ENCODE data around the gene ZSCAN31.
A peak's percentile ranks its signal among the peaks of the same experiment; 100 is the strongest.
"Not testable (repeated sequence)": the region's sequence is repeated elsewhere in the genome, so short reads cannot be mapped to it uniquely, and the experiment has no call there.

ZSCAN31 gene

GRCh38 chr6:28335564-28336283 lies at the start of gene ZSCAN31:
ZSCAN31 (minus strand) TSS chr6:28336148; CDS start chr6:28329683, 6,465 bp downstream.
- DNase-seq (ENCODE audit: low spot score), result peak; percentile 99

- DNase-seq (ENCODE audit: low spot score), result no peak
Measured at GRCh38 chr6:28384143-28384533, 48.2 kb upstream of the ZSCAN31 start.

GRCh38 chr6:28383235-28384142 lies 47.5 kb upstream of the ZSCAN31 start:
- DNase-seq (ENCODE audit: low spot score), result peak; percentile 94

GRCh38 chr6:28380381-28380780 lies 44.4 kb upstream of the ZSCAN31 start:
- no peak for DNase-seq (ENCODE audit: low spot score)

DNA sequence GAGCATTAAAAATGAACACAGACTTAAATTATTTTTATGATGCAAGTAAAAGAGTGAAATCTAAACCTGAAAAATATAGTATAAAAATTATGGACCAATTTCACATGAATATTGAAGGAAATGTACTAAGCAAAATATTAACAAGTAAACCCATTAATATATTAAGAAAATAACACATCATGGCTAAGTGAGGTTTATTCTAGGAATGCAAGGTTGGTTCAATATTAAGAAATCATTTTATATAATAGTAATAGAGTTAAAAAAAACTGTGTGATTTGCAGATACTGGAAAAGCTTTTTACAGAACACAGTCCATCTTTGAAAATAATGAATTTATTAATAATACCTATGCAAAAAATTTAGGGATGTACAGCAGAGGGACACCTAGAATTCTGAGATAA lies 42.7 kb upstream of the ZSCAN31 start:
- DNase-seq (ENCODE audit: low spot score), result no peak

DNA sequence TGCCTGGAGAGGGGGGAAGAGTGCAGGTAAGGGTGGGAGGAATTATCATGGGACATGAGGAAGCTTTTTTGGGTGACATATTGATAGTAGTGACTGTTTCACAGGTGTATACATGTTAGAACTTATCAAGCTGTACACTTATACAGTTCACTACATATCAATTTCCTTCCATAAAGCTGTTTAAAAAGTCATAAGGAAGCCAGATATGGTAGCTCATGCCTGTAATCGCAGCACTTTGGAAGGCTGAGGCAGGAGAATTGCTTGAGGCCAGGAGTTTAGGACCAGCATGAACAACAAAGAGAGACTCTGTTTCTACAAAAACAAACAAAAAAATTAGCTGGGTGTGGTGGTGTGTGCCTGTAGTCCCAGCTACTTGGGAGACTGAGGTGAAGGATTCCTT lies 41.9 kb upstream of the ZSCAN31 start:
- no peak for DNase-seq (ENCODE audit: low spot score)

DNA sequence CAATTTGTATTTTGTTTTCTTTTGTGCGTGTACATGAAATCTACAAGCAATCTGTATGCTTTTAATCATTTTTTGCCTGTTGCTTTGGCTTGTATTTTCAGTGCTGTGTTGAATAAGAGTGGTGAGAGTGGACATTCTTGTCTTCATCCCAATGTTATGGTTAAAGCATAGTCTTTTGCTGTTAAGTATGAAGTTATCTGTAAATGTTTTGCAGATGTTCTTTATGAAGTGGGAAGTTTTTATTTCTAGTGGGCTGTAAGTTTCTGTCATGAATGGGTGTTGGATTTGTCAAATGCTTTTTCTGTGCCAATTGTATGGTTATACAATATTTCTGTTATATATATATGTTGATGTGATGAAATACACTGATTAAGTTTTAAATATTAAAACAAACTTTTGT lies 38.0 kb upstream of the ZSCAN31 start:
- DNase-seq (ENCODE audit: low spot score), result no peak

DNA sequence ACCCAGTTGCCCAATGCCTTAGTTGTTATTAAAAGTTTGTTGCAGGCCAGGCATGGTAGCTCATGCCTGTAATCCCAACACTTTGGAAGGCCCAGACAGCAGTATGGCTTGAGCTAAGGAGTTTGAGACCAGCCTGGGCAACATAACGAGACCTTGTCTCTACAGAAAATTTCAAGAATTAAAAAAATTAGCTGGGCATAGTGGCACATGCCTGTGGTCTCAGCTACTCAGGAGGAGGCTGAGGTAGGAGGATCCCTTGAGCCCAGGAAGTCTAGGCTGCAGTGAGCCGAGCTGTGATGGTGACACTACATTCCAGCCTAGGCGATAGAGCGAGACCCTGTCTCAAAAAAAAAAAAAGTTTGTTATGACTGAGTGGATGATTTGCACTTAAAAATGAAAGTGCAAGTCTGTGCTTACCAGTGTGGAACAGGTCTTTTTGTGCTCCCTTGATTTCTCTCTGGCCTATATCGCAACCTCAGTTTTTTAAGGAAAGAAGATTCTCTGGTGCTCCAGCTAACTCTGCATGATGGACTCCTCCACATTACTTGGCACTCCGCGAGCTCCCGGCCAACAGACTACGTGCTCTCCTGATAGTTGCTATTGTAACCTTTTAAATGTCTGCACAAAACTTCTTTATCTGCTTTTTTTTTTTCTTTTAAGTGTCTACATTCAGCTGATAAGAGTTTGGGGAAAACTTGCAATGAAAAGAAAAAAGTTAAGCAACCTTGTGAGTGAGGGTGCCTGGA lies 35.9 kb upstream of the ZSCAN31 start:
- no peak for DNase-seq (ENCODE audit: low spot score)

DNA sequence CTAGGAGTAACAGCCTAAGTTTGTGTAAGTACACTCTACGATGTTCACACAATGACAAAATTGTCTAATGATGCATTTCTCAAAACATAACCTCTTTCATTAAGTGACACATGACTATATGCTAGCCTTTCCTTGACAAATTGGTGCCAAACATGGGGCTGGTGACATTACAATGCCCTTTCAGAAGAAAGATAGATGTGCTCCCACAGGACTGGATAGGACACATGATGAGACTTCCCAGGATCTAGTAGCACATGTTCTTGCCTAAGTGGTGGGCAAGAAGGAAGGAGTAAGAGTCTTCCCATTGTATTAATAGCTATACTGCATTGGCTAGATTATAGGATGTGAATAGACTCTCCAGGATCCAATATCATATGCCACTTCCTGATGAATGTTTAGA lies 35.3 kb upstream of the ZSCAN31 start:
- DNase-seq (ENCODE audit: low spot score), result no peak

DNA sequence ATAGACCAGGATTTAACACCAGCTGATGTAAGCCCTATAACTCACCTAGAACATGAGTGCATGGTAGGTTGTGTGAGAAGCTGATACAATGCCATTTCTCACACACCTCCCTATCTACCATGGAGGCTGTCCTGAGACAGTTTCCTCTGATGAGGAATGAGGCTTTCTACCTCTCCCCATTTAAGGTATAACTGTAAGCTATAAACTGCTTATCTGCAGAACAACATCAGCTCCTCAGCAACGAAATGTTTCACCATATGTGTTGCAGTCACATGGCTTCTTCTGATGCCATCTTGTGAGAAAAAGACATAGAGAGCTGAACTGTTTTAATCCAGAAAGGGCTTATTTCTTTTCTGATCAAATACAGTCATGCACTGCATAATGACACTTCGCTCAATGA lies 34.5 kb upstream of the ZSCAN31 start:
- no peak for DNase-seq (ENCODE audit: low spot score)

- no peak for DNase-seq (ENCODE audit: low spot score)
Measured at GRCh38 chr6:28369463-28369862, 33.5 kb upstream of the ZSCAN31 start.

DNA sequence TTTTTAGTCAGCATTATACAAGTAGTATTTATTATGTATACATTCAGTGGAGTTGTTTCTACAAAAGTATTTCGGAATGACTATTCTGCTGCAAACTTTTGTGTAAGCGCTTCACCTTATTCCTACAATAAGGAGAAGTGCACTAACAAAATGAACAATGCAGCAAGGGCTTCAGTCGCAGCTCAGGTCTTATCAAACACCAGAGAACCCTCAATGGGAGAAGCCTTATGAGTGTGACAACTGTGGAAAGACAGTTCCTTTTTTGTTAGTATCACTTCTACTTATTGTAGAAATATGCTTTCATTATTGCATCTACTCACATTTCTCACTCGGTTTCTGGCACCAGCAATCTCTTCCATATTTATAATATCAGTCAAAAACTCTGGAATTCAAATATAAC lies 32.6 kb upstream of the ZSCAN31 start:
- no peak for DNase-seq (ENCODE audit: low spot score)

DNA sequence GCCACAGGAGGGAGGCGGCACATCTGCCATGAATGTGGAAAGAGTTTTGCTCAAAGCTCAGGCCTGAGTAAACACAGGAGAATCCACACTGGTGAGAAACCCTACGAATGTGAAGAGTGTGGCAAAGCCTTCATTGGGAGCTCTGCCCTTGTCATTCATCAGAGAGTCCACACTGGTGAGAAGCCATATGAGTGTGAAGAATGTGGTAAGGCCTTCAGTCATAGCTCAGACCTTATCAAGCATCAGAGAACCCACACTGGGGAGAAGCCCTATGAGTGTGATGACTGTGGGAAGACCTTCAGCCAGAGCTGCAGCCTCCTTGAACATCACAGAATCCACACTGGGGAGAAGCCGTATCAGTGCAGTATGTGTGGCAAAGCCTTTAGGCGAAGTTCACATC lies 29.6 kb upstream of the ZSCAN31 start:
- not testable (repeated sequence) for DNase-seq (ENCODE audit: low spot score)

- DNase-seq (ENCODE audit: low spot score), result no peak
Measured at GRCh38 chr6:28360961-28361360, 25.0 kb upstream of the ZSCAN31 start.

GRCh38 chr6:28359562-28359961 lies 23.6 kb upstream of the ZSCAN31 start:
- DNase-seq (ENCODE audit: low spot score), result not testable (repeated sequence)

DNA sequence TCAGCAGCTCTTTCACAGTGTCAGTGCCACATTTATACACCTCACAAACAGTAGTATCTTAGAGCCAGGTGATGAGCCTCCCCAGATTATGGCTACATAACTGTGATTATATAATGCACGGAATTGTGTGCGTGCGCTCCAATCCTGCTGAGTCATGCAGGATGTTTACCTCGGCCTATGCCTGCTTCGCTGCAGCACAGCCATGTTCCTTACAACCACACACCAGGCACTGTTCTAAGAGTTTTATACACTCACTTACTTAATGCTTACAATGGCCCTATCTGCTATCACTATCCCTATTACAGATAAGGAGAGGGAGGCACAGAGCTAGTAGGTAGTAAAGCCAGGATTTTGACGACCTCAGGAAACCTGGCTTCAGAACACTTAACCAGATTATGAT lies 21.1 kb upstream of the ZSCAN31 start:
- DNase-seq (ENCODE audit: low spot score), result no peak

DNA sequence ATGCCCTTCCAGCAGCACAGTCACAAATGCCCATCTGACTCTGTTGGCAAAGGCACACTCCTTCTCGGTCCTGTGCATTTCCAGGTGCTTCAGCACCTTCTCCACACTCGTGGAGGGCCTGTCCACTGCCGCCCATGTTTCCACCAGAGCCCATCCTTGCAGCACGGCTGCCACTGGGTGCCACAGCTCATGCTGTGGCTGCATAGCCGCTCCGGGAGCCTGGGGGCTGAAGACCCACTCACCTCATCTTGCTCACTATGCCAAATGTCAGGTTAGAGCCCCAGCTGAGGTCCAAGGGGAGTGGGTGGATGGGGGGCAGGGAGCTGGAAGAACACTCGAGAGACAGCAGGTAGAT lies 20.7 kb upstream of the ZSCAN31 start:
- no peak for DNase-seq (ENCODE audit: low spot score)

GRCh38 chr6:28355743-28356665 lies 20.1 kb upstream of the ZSCAN31 start:
- peak; percentile 92 for DNase-seq (ENCODE audit: low spot score)

GRCh38 chr6:28354688-28355554 lies 19.0 kb upstream of the ZSCAN31 start:
- DNase-seq (ENCODE audit: low spot score), result no peak

GRCh38 chr6:28353981-28354676 lies 18.2 kb upstream of the ZSCAN31 start:
- peak; percentile 54 for DNase-seq (ENCODE audit: low spot score)
